OCI-LY7 (cell line): ENCODE results near the gene CORO1C.

ENCODE experiments used
- CTCF ChIP-seq: fragments of 200-600 bp; sonication (generic); conservative IDR thresholded peaks from 2 replicates; pipeline ENCODE4 v1.5.1; 2014; ENCODE audit warnings: mild to moderate bottlenecking, antibody characterized with exemption, low read length, moderate library complexity, mixed read lengths
- EZH2phosphoT487 ChIP-seq: fragments of 200-600 bp; sonication (generic); IDR thresholded peaks from 2 replicates; pipeline ENCODE4 v1.6.1; 2018; ENCODE audit warnings: low read depth, borderline replicate concordance, mild to moderate bottlenecking, mixed run types, antibody characterized with exemption, low read length, moderate library complexity, mixed read lengths

- TF ChIP-seq CTCF = no peak
- no peak for TF ChIP-seq EZH2phosphoT487
These were observed 74.1 kb downstream of the CORO1C start for GRCh38 chr12:108657130-108657745.
